CD4-positive, alpha-beta T cell treated with Interleukin-4 for 1 hour (primary cell): ENCODE results near the gene PPP6R3.
"Not testable (repeated sequence)": the region's sequence is repeated elsewhere in the genome, so short reads cannot be mapped to it uniquely, and the experiment has no call there.

Experiments
- DNase-seq, 2 donors: peaks; one replicate each; pipeline ENCODE4 v3.0.0-alpha.2; 2020 to 2022

PPP6R3 gene

GRCh38 chr11:68621826-68622225 is 161.3 kb downstream of the PPP6R3 start:
- DNase-seq, result no peak

- not testable (repeated sequence) for DNase-seq
These were observed 163.2 kb downstream of the PPP6R3 start for GRCh38 chr11:68623706-68624105.

- not testable (repeated sequence) for DNase-seq
These were observed 164.5 kb downstream of the PPP6R3 start for GRCh38 chr11:68625069-68625468.

DNA sequence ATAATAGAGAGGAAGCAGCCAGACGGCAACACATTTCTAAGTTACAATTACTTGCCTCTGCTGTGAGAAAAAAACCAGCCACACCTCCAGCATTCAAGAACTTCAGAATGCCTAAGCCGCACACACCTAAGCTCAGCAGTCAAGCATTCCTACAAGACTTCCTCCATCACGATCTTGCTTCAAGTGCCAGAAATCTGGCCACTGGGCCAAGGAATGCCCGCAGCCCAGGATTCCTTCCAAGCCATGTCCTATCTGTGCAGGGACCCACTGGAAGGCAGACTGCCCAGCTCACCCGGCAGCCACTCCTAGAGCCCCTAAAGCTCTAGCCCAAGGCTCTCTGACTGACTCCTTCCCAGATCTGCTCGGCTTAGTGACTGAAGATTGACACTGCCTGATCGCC is 165.7 kb downstream of the PPP6R3 start:
- DNase-seq, result not testable (repeated sequence)

DNA sequence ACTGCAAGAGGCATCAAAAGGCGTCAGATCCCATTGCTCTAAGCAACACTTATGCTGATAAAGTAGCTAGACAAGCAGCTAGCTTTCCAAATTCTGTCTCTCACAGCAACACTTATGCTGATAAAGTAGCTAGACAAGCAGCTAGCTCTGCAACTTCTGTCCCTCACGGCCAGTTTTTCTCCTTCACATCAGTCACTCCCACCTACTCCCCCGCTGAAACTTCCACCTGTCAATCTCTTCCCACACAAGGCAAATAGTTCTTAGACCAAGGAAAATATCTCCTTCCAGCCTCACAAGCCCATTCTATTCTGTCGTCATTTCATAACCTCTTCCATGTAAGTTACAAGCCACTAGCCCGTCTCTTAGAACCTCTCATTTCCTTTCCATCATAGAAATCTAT is 168.3 kb downstream of the PPP6R3 start:
- DNase-seq, result not testable (repeated sequence)

DNA sequence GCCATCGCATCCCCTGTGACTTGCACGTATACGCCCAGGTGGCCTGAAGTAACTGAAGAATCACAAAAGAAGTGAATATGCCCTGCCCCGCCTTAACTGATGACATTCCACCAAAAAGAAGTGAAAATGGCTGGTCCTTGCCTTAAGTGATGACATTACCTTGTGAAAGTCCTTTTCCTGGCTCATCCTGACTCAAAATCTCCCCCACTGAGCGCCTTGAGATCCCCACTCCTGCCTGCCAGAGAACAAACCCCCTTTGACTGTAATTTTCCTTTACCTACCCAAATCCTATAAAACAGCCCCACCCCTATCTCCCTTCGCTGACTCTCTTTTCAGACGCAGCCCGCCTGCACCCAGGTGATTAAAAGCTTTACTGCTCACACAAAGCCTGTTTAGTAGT is 171.8 kb downstream of the PPP6R3 start:
- not testable (repeated sequence) for DNase-seq

GRCh38 chr11:68632802-68633201 is 172.2 kb downstream of the PPP6R3 start:
- DNase-seq, result peak; percentile 45 to 53

GRCh38 chr11:68634606-68635005 is 174.1 kb downstream of the PPP6R3 start:
- DNase-seq, result not testable (repeated sequence)

DNA sequence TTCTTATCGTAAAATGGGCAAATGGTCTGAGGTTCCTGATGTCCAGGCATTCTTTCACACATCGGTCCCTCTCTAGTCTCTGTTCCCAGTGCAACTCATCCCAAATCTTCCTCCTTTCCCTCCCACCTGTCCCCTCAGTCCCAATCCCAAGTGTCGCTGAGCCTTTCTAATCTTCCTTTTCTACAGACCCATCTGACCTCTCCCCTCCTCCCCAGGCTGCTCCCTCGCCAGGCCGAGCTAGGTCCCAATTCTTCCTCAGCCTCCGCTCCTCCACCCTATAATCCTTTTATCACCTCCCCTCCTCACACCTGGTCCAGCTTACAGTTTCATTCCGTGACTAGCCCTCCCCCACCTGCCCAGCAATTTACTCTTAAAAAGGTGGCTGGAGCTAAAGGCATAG is 174.6 kb downstream of the PPP6R3 start:
- not testable (repeated sequence) for DNase-seq

DNA sequence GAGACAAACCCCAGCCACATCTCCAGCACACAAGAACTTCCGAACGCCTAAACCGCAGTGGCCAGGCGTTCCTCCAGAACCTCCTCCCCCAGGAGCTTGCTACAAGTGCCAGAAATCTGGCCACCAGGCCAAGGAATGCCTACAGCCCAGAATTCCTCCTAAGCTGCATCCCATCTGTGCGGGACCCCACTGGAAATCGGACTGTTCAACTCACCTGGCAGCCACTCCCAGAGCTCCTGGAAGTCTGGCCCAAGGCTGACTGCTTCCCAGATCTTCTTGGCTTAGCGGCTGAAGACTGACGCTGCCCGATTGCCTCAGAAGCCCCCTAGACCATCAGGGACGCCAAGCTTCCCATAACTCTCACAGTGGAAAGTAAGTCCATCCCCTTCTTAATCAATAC is 175.3 kb downstream of the PPP6R3 start:
- not testable (repeated sequence) for DNase-seq

- DNase-seq, result not testable (repeated sequence)
These were observed 178.8 kb downstream of the PPP6R3 start for GRCh38 chr11:68639322-68639721.

- DNase-seq, result no peak
These were observed 181.3 kb downstream of the PPP6R3 start for GRCh38 chr11:68641880-68642279.

DNA sequence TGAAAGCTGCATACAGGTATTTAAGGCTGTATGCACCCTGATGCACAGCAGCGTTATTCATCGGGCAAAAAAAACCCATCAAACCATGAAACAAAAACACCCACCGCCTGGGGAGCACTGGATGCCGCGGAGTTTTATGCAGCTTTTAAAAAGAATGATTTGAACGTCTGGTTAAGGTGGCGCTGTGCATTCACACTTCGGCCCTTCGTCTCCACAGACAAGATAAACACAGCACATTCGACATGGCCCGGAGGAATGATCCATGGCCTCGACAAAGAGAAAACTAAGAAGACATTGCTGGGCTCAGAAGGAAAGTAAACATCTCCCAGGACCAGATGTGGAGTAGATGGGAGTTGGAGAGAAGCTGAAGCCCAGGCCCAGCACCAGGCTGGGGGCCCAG is 183.0 kb downstream of the PPP6R3 start:
- DNase-seq, result no peak

- DNase-seq, result no peak
These were observed 186.3 kb downstream of the PPP6R3 start for GRCh38 chr11:68646832-68647231.

DNA sequence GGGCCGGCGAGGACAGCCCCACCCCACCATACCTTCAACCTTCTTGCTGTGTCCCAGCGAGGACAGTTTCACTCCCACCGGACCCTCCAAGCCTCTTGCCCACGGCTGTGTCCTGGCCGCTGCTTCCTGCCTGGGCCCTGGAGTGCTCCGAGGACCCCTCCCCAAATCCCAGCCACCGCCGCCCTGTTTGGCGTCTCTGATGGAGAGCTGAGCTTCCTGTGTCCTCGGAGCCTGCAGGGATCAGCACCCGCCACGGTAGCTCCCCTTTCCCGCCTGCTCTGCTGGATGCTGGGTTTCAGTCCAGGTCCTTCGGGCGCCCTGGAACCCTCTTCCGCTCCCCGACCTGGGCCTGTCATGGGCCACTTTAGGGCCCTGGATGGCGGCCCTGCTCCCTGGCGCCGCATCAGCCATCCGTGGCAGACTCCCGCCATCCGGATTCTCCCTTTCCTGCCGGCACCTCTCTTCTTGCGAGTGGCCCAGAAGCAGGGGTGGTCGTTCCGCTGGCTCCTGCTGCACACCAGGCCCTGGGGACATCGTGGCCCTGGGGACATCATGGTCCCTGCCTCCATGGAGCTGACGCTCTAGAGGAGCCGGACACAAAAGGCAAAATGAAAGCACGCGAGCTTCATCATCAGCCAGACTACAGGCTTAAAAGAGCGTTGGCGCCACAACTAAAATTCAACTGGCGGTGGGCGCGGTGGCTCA is 189.5 kb downstream of the PPP6R3 start:
- no peak for DNase-seq

- DNase-seq, result no peak
These were observed 190.2 kb downstream of the PPP6R3 start for GRCh38 chr11:68650801-68651200.

DNA sequence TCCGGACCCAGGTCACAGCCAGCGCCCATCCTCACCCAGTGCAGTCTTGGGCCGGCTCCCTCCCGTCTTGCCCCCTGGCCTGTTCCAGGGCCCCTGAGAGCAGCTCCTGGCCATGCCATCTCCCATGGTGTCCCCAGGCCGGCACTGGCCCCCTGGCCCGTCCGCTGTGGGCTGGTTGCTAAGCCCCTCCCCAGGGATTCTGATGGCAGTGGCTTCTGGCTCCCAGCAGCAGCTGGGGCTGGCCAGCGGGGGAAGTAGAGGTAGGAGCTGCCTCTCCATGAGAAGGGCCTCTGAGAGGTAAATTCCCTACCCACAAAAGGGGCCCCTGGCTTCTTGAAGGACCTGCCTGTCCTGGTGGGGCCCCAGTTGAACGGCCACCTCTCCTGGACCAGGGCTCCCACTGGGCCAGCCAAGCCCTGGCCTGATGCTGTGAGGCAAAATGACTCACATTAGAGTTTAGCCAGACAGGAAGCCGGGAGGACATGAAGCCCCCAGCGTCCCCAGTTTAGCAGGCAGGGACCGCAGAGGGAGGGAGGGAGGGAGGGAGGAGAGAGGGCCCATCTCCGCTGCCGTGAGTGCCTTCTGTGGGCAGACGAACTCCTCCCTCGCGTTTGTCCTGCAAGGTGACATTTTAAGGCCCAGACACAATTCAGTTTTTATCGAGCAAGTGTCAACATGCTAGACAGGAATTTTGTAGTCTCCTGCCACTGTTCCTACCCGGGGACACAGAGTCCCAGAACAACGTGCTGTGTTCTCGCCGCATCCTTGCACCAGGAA is 190.8 kb downstream of the PPP6R3 start:
- DNase-seq, result no peak

DNA sequence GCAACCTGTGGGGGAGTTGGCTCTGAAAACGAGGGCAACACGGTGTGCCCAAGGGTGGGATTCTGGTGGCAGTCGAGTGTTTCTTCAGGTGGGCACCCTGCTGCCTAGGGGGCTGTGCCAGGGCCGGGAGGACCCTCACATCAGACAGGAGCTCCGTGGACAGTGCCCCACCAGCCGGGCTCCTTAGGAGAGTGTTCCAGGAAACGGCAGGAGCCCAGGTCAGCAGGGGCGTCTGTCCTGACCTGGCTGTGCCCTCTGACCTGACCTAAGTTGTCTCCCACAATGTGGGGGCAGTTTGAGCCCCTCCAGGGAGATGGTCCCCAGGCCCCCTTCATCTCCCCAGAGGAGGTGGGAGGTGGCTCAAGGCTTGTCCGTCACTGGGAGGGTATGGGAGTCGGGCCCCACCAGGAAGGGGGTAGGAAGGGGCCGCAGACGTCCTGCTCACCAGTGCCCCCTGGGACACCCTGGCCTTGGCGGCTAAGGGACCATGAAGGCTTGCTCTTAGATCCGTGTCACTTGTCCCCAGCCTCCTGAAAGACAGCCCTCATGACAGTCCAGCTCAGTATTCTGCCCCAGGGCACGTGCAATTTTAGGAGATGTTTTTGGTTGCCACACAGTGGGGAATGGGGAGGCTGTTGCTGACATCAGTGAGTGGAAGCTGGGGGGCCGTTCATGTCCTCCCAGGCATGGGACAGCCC is 191.6 kb downstream of the PPP6R3 start:
- DNase-seq, result no peak

DNA sequence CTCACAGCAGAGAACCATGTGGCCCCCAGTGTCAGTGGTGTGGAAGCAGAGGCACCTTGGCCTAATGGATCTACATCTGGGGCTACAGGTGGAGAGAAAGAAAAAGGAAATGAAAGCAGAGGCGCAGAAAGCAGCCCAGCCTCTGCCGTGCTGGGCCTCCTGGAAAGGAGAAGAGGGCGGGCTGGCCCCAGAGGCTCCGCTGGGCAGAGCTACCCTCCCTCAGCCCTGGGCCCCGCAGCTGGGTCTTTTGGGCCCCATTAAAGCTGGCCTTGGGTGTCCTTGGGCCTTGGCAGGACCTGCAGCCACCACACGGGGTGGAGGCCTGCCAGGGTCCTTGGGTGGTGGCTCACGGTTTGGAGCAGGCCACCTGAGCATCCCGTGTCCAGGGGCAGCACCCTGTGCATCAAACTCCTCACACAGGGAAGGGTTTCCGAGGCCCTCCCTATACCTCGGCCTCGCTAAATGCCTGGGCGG is 192.2 kb downstream of the PPP6R3 start:
- no peak for DNase-seq

DNA sequence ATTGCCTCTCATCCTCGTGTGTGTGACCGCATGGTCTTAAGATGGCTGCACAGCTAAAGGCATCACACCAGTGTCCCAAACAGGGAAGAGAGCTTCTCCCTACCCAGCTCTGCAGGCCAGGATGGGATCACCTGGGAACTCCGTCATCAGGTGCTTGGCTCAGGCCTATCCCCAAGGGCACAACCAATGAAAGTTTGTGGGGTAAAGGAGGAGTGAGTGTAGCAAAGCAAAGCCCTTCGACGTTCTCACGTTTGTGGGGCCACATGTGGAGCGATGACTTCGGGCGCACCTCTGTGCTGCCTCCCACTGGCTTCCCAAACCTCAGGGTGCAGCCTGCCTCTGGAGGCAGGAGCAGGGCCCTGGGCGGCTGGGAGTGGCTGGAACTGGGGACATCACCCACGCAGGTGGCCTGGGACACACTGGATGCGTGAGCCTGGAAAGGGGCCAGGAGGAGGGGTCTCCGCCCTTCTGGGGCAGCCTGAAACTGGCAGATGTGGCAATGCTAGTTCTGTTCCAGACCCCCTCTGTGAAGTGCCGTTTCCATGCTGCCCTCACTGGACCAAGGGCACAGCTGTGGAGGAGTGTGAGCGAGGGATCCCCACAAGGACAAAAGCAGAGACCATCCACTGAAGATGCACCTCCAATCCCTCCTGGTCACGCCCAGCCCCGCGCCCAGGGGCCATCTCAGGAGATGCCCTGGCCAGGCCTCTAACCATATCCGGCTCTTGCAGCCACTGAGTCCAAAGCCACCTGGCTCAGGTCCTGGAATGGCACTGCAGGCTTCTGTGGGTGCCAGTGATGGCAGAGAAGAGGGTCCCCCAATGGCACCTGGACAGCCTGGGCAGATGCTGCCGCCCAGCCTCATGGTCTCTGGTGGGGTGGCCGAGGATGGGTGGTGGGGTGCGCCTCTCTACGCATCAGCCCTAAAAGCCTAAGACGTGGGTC is 193.2 kb downstream of the PPP6R3 start:
- DNase-seq, result no peak

GRCh38 chr11:68654978-68655377 is 194.4 kb downstream of the PPP6R3 start:
- DNase-seq, result no peak

GRCh38 chr11:68655406-68655805 is 194.9 kb downstream of the PPP6R3 start:
- DNase-seq, result no peak
